ENCODE data around the gene MYOM1.

The MYOM1 gene

DNA sequence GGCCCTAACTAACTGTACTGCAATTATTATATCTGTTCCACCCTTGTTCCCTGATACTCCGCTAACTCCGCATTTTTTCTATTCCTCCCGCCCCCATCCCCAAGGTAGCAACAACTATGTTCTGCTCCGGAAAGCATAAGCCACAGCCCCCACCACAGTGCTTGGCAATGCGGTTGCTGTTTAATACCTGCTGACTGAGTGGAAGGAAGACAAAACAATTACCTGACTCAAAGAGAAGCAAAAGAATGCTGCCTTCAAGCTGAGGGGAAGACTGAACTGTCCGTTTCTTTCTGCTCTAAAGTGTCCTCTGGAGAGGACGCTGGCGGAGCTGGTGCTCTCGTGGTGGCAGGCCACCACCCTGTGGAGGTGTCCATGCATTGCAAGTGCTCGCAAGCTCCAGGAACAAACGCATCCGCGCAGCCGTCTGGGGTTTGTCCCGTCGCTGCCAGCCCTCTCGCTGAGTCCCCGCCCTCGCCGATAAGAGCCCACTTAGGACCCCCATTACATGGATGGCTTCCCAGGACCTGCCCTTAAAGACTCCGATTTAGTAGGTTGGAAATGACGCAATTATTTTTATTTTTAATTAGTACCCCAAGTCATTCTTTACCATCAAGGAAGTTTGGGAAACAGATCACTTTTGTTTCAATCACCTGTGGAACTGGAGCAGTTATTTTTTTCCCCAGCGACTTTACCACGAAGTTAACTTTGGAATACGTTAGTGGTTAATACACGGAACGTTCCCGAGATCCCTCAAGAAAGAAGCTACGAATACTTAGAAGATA, 26.3 kb upstream of the MYOM1 start:
- peak overlapping the region; percentile 67 for H3K4me3 ChIP-seq (ENCODE audit: control insufficient read depth, low read depth, low read length)
- TF ChIP-seq, protein P1, sequence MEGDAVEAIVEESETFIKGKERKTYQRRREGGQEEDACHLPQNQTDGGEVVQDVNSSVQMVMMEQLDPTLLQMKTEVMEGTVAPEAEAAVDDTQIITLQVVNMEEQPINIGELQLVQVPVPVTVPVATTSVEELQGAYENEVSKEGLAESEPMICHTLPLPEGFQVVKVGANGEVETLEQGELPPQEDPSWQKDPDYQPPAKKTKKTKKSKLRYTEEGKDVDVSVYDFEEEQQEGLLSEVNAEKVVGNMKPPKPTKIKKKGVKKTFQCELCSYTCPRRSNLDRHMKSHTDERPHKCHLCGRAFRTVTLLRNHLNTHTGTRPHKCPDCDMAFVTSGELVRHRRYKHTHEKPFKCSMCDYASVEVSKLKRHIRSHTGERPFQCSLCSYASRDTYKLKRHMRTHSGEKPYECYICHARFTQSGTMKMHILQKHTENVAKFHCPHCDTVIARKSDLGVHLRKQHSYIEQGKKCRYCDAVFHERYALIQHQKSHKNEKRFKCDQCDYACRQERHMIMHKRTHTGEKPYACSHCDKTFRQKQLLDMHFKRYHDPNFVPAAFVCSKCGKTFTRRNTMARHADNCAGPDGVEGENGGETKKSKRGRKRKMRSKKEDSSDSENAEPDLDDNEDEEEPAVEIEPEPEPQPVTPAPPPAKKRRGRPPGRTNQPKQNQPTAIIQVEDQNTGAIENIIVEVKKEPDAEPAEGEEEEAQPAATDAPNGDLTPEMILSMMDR (conservative IDR thresholded peaks at IDR 0.05; ENCODE audit: control insufficient read depth, insufficient read depth, low read depth, low read length): peak; percentile 95
- peak; percentile 86 for DNase-seq (ENCODE audit: low read depth)

DNA sequence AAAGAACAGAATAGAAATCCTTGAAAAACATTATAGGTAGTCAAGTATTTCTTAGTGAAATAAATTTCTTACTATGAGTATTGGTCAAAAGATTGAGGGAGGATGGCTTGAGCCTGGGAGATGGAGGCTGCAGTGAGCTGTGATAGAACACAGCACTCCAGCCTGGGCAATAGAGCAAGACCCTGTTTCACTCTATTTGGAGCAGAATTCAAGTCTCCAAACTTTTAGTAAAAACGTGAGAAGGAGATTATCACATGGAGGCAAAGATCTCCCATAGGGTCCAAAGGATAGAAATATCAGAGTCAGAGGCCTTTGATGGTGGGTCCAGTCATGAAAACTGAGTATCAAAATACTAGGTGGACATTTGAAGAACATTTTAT, 25.4 kb upstream of the MYOM1 start:
- no peak overlapping the region for H3K4me3 ChIP-seq (ENCODE audit: control insufficient read depth, low read depth, low read length)
- TF ChIP-seq, protein P1 (conservative IDR thresholded peaks at IDR 0.05; ENCODE audit: control insufficient read depth, insufficient read depth, low read depth, low read length): no peak
- DNase-seq (ENCODE audit: low read depth): no peak

DNA sequence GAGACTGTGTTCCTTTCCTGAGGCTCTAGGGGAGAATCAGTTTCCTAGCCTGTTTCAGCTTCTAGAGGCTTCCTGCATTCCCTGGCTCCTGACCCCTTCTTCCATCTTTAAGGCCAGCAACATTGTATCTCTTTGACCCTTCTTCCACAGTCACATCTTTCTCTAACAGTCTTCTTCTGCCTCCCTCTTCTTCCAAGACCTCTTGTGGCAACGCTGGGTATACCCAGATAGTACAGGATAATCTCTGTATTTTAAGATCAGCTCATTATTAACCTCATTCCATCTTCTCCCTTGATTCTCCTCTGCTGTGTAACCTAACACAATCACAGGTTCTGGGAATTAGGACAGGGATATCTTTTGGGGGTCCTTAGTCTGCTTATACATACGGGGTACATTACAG, 19.0 kb upstream of the MYOM1 start:
- TF ChIP-seq, protein P1 (conservative IDR thresholded peaks at IDR 0.05; ENCODE audit: control insufficient read depth, insufficient read depth, low read depth, low read length): peak; percentile 26
- DNase-seq (ENCODE audit: low read depth): no peak
- H3K4me3 ChIP-seq (ENCODE audit: control insufficient read depth, low read depth, low read length): no peak overlapping the region

DNA sequence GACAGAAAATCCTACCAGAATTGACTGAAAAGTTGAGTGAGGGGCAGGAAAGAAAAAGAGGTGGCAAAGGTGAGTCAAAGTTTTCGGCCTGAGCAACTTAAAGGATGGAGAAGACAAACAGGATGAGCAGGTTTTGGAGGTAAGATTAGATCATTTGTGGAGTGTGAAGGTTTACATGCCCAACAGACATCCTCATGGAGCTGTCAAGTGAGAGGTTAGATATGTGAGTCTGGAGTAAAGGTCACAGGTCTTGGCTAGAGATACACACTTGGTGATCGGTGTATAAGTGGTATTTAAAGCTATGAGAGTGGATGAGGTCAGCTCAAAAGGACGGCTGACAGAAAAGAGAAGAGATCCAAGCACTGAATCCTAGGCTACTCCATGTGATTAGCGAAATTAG, 16.7 kb upstream of the MYOM1 start:
- H3K4me3 ChIP-seq (ENCODE audit: control insufficient read depth, low read depth, low read length): no peak overlapping the region
- no peak for DNase-seq (ENCODE audit: low read depth)
- TF ChIP-seq, protein P1 (conservative IDR thresholded peaks at IDR 0.05; ENCODE audit: control insufficient read depth, insufficient read depth, low read depth, low read length): no peak

DNA sequence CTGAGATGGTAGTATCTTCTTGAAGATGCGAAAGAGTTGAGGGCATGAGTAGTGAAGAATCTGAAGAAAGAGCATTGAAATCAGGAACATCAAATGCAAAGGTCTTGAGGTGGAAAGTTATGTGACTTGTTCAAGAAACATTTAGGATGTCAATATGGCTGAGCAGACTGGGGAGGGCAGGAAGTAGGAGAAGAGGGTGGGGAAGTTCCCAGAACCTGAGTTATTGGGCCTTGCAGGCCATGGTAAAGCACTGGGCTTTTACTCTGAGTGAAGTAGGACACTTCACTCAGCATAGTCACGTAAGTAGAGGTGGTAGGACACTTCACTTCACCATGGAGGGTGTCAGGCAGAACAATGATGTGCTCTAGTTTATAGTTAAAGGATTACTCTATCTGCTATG, 16.1 kb upstream of the MYOM1 start:
- TF ChIP-seq, protein P1 (conservative IDR thresholded peaks at IDR 0.05; ENCODE audit: control insufficient read depth, insufficient read depth, low read depth, low read length): no peak
- no peak for DNase-seq (ENCODE audit: low read depth)

DNA sequence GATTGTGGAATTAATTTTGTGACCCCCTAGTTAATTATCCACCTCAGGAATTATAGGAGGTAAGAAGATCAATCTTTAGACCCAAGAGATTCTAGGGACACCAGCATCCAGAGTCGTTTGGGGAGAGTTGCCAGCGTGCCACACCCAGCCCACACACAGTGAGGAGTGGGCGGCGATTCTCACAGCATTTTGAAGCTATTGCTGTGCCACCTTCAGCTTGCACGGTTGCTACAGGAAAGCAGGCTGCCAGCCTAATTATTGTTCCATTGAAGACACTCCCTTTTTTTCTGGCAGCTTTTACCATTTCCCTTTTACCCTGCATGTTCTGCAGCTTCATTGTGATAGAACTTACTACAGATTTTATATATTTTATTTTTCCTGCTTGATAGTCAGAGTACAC, 14.7 kb upstream of the MYOM1 start:
- H3K4me3 ChIP-seq (ENCODE audit: control insufficient read depth, low read depth, low read length): no peak overlapping the region
- TF ChIP-seq, protein P1 (conservative IDR thresholded peaks at IDR 0.05; ENCODE audit: control insufficient read depth, insufficient read depth, low read depth, low read length): no peak
- DNase-seq (ENCODE audit: low read depth): no peak

More for the DNA sequence above, 16.1 kb upstream of the MYOM1 start:
- no peak overlapping the region for H3K4me3 ChIP-seq (ENCODE audit: control insufficient read depth, low read depth, low read length)

Data from fibroblast of mammary gland (primary cell).